DND-41 (cell line): ENCODE measurements around the gene HHATL.

ENCODE experiments used
- ATAC-seq: fragments of 200-7000 bp; cut with Tn5 transposase; 3 replicates; pipeline ENCODE4 v1.9.1; 2021; ENCODE audit warnings: low read depth; ENCODE audit not compliant: insufficient read depth
- DNase-seq: peaks from one replicate; pipeline ENCODE4 v3.0.0-alpha.2; 2020
- H2AFZ ChIP-seq: 2 replicates; pipeline ENCODE4 v1.6.0; 2012; ENCODE audit warnings: low read depth, low read length
- H3K27ac ChIP-seq: 2 replicates; pipeline ENCODE4 v1.5.1; 2012; ENCODE audit warnings: low read length, inconsistent platforms
- H3K27me3 ChIP-seq: fragments of 200-600 bp; sonication (generic); 2 replicates; pipeline ENCODE4 v1.6.0; 2012; ENCODE audit warnings: low read length, mild to moderate bottlenecking, inconsistent platforms; ENCODE audit not compliant: insufficient read depth, poor library complexity
- H3K36me3 ChIP-seq: 2 replicates; pipeline ENCODE4 v1.5.1; 2012; ENCODE audit warnings: low read length, inconsistent platforms; ENCODE audit not compliant: insufficient read depth
- H3K4me1 ChIP-seq: 2 replicates; pipeline ENCODE4 v1.5.1; 2012; ENCODE audit warnings: mild to moderate bottlenecking, low read length; ENCODE audit not compliant: insufficient read depth
- H3K4me2 ChIP-seq: 2 replicates; pipeline ENCODE4 v1.6.0; 2012; ENCODE audit warnings: mild to moderate bottlenecking, moderate library complexity, low read length, inconsistent platforms; ENCODE audit not compliant: insufficient read depth
- H3K4me3 ChIP-seq, 2 experiments: fragments of 200-600 bp in 1 of 2; shearing (Covaris generic) in 1 of 2; 2 replicates each; pipeline ENCODE4 v1.5.1; 2012 to 2016; ENCODE audit warnings: inconsistent platforms in 2 of 2, low read length in 2 of 2, mild to moderate bottlenecking in 2 of 2, low read depth in 1 of 2, moderate library complexity in 1 of 2
- H3K79me2 ChIP-seq: 2 replicates; pipeline ENCODE4 v1.6.0; 2012; ENCODE audit warnings: low read length, inconsistent platforms; ENCODE audit not compliant: insufficient read depth
- H3K9ac ChIP-seq: 2 replicates; pipeline ENCODE4 v1.6.0; 2012; ENCODE audit warnings: low read depth, mild to moderate bottlenecking, inconsistent platforms, low read length, moderate library complexity
- H3K9me3 ChIP-seq: 2 replicates; pipeline ENCODE4 v1.5.1; 2012; ENCODE audit warnings: low read length, moderate library complexity, mild to moderate bottlenecking, inconsistent platforms; ENCODE audit not compliant: insufficient read depth, severe bottlenecking
- H4K20me1 ChIP-seq: 2 replicates; pipeline ENCODE4 v1.6.0; 2012; ENCODE audit warnings: low read length; ENCODE audit not compliant: insufficient read depth
- CTCF ChIP-seq: IDR thresholded peaks from 2 replicates; pipeline ENCODE4 v1.5.1; 2012; ENCODE audit warnings: borderline replicate concordance, low read length, moderate library complexity, mild to moderate bottlenecking; ENCODE audit not compliant: poor library complexity, severe bottlenecking; ENCODE audit errors: extremely low read depth
- EZH2 ChIP-seq: IDR thresholded peaks from 3 replicates; pipeline ENCODE4 v1.6.1; 2012; ENCODE audit warnings: borderline replicate concordance, low read depth, mild to moderate bottlenecking, moderate library complexity, low read length, inconsistent platforms; ENCODE audit not compliant: severe bottlenecking

Gene HHATL

DNA sequence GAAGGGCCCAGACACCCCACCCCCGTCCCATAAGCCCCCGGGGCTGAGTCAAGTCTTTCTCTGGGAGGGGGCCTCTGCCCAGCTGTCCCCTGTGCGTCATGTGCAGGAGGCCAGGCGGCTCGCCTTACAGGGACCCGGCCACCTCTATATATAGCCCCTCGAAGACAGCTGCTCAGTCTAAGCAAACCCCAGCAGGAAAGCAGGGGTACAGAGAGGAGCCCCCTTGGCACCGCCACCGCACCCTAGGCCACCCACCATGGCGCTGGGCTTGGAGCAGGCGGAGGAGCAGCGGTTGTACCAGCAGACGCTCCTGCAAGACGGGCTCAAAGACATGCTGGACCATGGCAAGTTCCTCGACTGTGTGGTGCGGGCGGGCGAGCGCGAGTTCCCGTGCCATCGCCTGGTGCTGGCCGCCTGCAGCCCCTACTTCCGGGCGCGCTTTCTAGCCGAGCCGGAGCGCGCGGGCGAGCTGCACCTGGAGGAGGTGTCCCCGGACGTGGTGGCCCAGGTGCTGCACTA is 17.2 kb downstream of the HHATL start, which contains the start of gene KLHL40:
TSS of gene KLHL40 (plus strand) at position 175 of the 519 bp plus-strand sequence. CDS start at position 257, 82 bp downstream.
- Histone ChIP-seq H2AFZ (no peak within 1 kb of the TSS), H3K4me2 (no peak within 1 kb of the TSS), H4K20me1 (0 out of 2 replicates have a peak, but pooled peaks cover 5% of the 10 kb centered on the region), H3K9me3 (no peaks in the 10 kb centered on the region), H3K4me3 (no peak within 1 kb of the TSS), H3K79me2 (no peaks in the 10 kb centered on the region), H3K27me3 (no peaks in the 10 kb centered on the region), H3K9ac (no peak within 1 kb of the TSS), H3K4me1 (no peaks in the 10 kb centered on the region), H3K27ac (no peak within 1 kb of the TSS), H3K36me3 (no peaks in the 10 kb centered on the region)
- ATAC-seq (no peak), DNase-seq (no peak)
- TF ChIP-seq CTCF (no peak), EZH2 (no peak)

- no peak overlapping the region for H3K4me2 ChIP-seq
- H4K20me1 ChIP-seq: 0 out of 2 replicates have a peak, but pooled peaks cover 5% of the 10 kb centered on the region
- no peak overlapping the region for H3K4me3 ChIP-seq
- H2AFZ ChIP-seq: no peak overlapping the region
- TF ChIP-seq EZH2 (no peak), CTCF (no peak)
- no peak overlapping the region for H3K27ac ChIP-seq
- H3K27me3 ChIP-seq: no peaks in the 10 kb centered on the region
- H3K4me1 ChIP-seq: no peaks in the 10 kb centered on the region
- DNase-seq: no peak
- H3K9ac ChIP-seq: no peak overlapping the region
- no peaks in the 10 kb centered on the region for H3K79me2 ChIP-seq
- H3K36me3 ChIP-seq: no peaks in the 10 kb centered on the region
- H3K9me3 ChIP-seq: no peaks in the 10 kb centered on the region
- ATAC-seq: no peak
These were observed 17.8 kb downstream of the HHATL start for GRCh38 chr3:42684632-42685362.

DNA sequence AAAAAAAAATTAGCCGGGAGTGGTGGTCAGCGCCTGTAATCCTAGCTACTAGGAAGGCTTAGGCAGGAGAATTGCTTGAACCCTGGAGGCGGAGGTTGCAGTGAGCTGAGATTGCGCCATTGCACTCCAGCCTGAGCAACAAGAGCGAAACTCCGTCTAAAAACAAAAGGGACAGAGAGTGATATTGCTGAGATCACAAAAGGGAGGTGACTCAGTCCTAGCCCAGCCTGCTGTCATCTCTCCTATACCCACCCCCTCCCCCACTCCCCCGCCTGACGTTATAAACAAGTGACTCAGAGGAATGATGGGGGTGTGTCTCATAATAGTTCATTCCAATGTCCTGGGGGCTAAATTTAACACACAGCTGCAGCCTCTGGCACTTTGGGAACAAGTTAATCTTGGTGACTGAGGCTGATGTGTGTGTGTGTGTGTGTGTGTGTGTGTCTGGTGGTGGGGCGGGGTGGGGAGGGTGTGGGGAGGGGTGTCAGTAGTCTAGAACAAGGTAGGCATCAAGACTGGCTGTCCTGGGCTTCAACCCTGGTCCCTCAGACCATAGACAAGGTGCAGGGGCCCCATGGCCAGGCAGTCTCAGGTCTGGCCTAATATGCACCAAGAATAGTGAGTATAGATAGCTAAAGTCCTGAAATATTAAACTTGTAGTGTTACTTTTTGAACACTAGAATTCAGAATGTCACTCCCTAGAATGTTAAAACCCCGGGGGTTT is 18.6 kb downstream of the HHATL start:
- Histone ChIP-seq H3K4me2 (no peak overlapping the region), H3K4me1 (no peaks in the 10 kb centered on the region), H3K4me3 (no peak overlapping the region), H3K36me3 (no peaks in the 10 kb centered on the region), H4K20me1 (0 out of 2 replicates have a peak, but pooled peaks cover 5% of the 10 kb centered on the region), H3K27me3 (peaks cover 2% of the 10 kb centered on the region), H3K9me3 (no peaks in the 10 kb centered on the region), H3K27ac (no peak overlapping the region), H2AFZ (no peak overlapping the region), H3K9ac (no peak overlapping the region), H3K79me2 (no peaks in the 10 kb centered on the region)
- no peak for DNase-seq
- ATAC-seq: no peak
- no peak for TF ChIP-seq EZH2
- no peak for TF ChIP-seq CTCF
